Neural progenitor cell (in vitro differentiated cells): ENCODE measurements around the gene SLC9A4.

Experiments used
- EZH2 ChIP-seq: fragments of 200-600 bp; sonication (generic); IDR thresholded peaks from 2 replicates; pipeline ENCODE4 v1.6.1; 2017; ENCODE audit warnings: antibody characterized with exemption, mild to moderate bottlenecking, moderate library complexity
- EZH2phosphoT487 ChIP-seq: fragments of 200-600 bp; sonication (generic); IDR thresholded peaks from 2 replicates; pipeline ENCODE4 v1.6.1; 2017; ENCODE audit warnings: antibody characterized with exemption
- TF ChIP-seq, protein P1 (sequence below): fragments of 200-600 bp; sonication (generic); IDR thresholded peaks from 2 replicates; pipeline ENCODE4 v1.5.1; 2017; ENCODE audit warnings: antibody characterized with exemption, mild to moderate bottlenecking

DNA sequence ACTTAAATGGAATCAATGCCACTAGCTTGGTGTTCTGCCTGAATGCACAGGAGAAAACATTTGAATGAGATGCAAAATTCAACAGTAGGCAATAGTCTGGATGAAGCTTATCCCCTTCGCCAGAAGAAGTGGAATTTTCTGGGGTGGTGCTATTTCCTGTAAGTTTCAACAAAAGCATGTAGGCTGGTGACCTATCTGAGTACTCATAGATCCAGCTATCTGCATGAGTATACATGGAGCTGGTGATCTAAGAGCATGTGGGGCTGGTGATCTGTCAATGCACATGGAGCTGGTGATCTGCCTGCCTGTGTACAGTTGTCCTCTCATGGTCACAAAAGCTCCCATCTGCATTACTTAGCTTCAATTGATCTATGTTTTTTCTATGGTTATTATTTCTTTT is 71.2 kb downstream of the SLC9A4 start:
- TF ChIP-seq, protein P1, sequence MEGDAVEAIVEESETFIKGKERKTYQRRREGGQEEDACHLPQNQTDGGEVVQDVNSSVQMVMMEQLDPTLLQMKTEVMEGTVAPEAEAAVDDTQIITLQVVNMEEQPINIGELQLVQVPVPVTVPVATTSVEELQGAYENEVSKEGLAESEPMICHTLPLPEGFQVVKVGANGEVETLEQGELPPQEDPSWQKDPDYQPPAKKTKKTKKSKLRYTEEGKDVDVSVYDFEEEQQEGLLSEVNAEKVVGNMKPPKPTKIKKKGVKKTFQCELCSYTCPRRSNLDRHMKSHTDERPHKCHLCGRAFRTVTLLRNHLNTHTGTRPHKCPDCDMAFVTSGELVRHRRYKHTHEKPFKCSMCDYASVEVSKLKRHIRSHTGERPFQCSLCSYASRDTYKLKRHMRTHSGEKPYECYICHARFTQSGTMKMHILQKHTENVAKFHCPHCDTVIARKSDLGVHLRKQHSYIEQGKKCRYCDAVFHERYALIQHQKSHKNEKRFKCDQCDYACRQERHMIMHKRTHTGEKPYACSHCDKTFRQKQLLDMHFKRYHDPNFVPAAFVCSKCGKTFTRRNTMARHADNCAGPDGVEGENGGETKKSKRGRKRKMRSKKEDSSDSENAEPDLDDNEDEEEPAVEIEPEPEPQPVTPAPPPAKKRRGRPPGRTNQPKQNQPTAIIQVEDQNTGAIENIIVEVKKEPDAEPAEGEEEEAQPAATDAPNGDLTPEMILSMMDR, result no peak
- TF ChIP-seq EZH2phosphoT487 (no peak), EZH2 (no peak)
